Esophagus muscularis mucosa (tissue), 4 donors: ENCODE measurements around the gene FTCD. TPM values are rescaled to one million over a fixed set of nuclear protein-coding genes. Genes with fewer than 3 reads are reported as not detected.

Experiments used
- DNase-seq: peaks from one replicate; pipeline ENCODE4 v3.0.0-alpha.2; 2017; ENCODE audit errors: extremely low spot score
- H3K27ac ChIP-seq, 4 donors: fragments of 200-600 bp; sonication (generic); replicated peaks in 1 of 4; 1 replicate in 3 of 4; 2 replicates in 1 of 4; pipeline ENCODE4 v1.5.1; 2016 to 2019; ENCODE audit warnings: mild to moderate bottlenecking in 1 of 4
- H3K27me3 ChIP-seq, 4 donors: fragments of 200-600 bp; sonication (generic); one replicate each; pipeline versions ENCODE4 v1.5.1 to v1.6.0; 2016 to 2019
- H3K36me3 ChIP-seq, 4 donors: fragments of 200-600 bp; sonication (generic); one replicate each; pipeline ENCODE4 v1.5.1; 2016 to 2019
- H3K4me1 ChIP-seq, 4 donors: fragments of 200-600 bp; sonication (generic); one replicate each; pipeline ENCODE4 v1.5.1; 2016 to 2019
- H3K4me3 ChIP-seq, 4 donors: fragments of 200-600 bp; sonication (generic); 1 replicate in 2 of 4; 2 replicates in 2 of 4; pipeline ENCODE4 v1.5.1; 2016 to 2019; ENCODE audit warnings: mild to moderate bottlenecking in 4 of 4, moderate library complexity in 1 of 4
- H3K9me3 ChIP-seq, 4 donors: fragments of 200-600 bp; sonication (generic); 1 replicate in 3 of 4; 2 replicates in 1 of 4; pipeline ENCODE4 v1.5.1; 2016 to 2019
- CTCF ChIP-seq, 3 experiments: fragments of 200-600 bp in 2 of 3; fragments of 450-650 bp in 1 of 3; sonication (generic) in 2 of 3; IDR thresholded peaks; one replicate each; pipeline ENCODE4 v1.5.1; 2017 to 2019; ENCODE audit warnings: antibody characterized with exemption in 3 of 3, mild to moderate bottlenecking in 2 of 3, moderate library complexity in 1 of 3
- EP300 ChIP-seq: sonication (generic); formaldehyde crosslinking; IDR thresholded peaks from one replicate; pipeline ENCODE4 v1.6.1; 2017; ENCODE audit warnings: antibody characterized with exemption
- POLR2A ChIP-seq: fragments of 450-650 bp; IDR thresholded peaks from one replicate; pipeline ENCODE4 v1.6.1; 2017; ENCODE audit warnings: antibody characterized with exemption, moderate library complexity, mild to moderate bottlenecking, low read depth
- POLR2AphosphoS5 ChIP-seq, 2 donors: sonication (generic); formaldehyde crosslinking; IDR thresholded peaks; one replicate each; pipeline ENCODE4 v1.6.1; 2017; ENCODE audit warnings: antibody characterized with exemption in 2 of 2
- WGBS: methylation state at CpG from one replicate; pipeline ENCODE4 v1.1.5; 2018; 5-methylcytosine and 5-hydroxymethylcytosine counted together
- intact Hi-C: fragments of 100-400 bp; cut with DNase I; formaldehyde crosslinking; loops from one replicate; pipeline ENCODE4 v1.15.1; 2023
- total RNA-seq, 4 donors: library from RNA; depleted of rRNA; stranded (reverse); fragments of >200 nt; gene quantifications; one replicate each; pipeline versions ENCODE4 v1.1.0 to v1.2.1, GENCODE V29; 2016

Gene FTCD
- total RNA-seq, 4 donors from 2014 or later, result 0.26 to 2.5 (median 1.2) TPM; not detected in 1

GRCh38 chr21:46097336-46098293 lies 57.8 kb downstream of the FTCD start, which contains the start of gene COL6A2:
Gene COL6A2 (plus strand): TSS chr21:46098112.
- peaks cover 0 to 8% (median 6%) of the 10 kb centered on the region in 4 donors for H3K9me3 ChIP-seq
- TF ChIP-seq POLR2A (peak; percentile 83), CTCF (IDR thresholded peaks at IDR 0.05) (peak; percentile 54 to 70 (median 60)), EP300 (no peak), POLR2AphosphoS5 (IDR thresholded peaks at IDR 0.05) (peak; percentile 81 to 96)
- H3K27ac ChIP-seq, result peak within 1 kb of the TSS; percentile 99 to 100 (median 99)
- peaks cover 24 to 73% (median 71%) of the 10 kb centered on the region in 4 donors for H3K4me1 ChIP-seq
- H3K4me3 ChIP-seq, result peak within 1 kb of the TSS; percentile 81 to 97 (median 94)
- intact Hi-C loops, result loop anchor here (2.0 kb wide), 1 partner anchor 41 kb away; no protein-coding TSS in a partner anchor
- DNase-seq, result peak; percentile 92
- no CpG with 5 or more reads among the region's 83 CpGs for WGBS
- peaks cover 0 to 8% (median 0%) of the 10 kb centered on the region in 4 donors for H3K27me3 ChIP-seq
- H3K36me3 ChIP-seq, result no peaks in the 10 kb centered on the region

- peak overlapping the region; percentile 99 to 100 (median 99) for H3K27ac ChIP-seq
- TF ChIP-seq EP300 (no peak), POLR2A (no peak), CTCF (IDR thresholded peaks at IDR 0.05) (no peak), POLR2AphosphoS5 (IDR thresholded peaks at IDR 0.05) (no peak)
- DNase-seq, result peak; percentile 92
- H3K36me3 ChIP-seq, result no peaks in the 10 kb centered on the region
- peaks cover 0 to 8% (median 0%) of the 10 kb centered on the region in 4 donors for H3K27me3 ChIP-seq
- WGBS, result 59% methylated on average over 14 of the region's 16 CpGs
- intact Hi-C loops, result no loop called here
- peaks cover 26 to 81% (median 79%) of the 10 kb centered on the region in 4 donors for H3K4me1 ChIP-seq
- H3K9me3 ChIP-seq, result peaks cover 0 to under 1% (median 0%) of the 10 kb centered on the region in 4 donors
- peak overlapping the region; percentile 81 to 97 (median 94) for H3K4me3 ChIP-seq
These were observed 58.6 kb downstream of the FTCD start for GRCh38 chr21:46096596-46097335.

GRCh38 chr21:46095814-46096595 lies 59.4 kb downstream of the FTCD start:
- WGBS, result 98% methylated on average over 11 of the region's 12 CpGs
- no peak for DNase-seq
- Histone ChIP-seq H3K4me1 (peaks cover 30 to 84% (median 80%) of the 10 kb centered on the region in 4 donors), H3K27ac (peak overlapping the region; percentile 99 to 100 (median 99)), H3K27me3 (peaks cover 0 to 8% (median 0%) of the 10 kb centered on the region in 4 donors), H3K9me3 (no peaks in the 10 kb centered on the region), H3K4me3 (no peak overlapping the region), H3K36me3 (no peaks in the 10 kb centered on the region)
- no peak for TF ChIP-seq EP300
- no peak for TF ChIP-seq POLR2A
- no peak for TF ChIP-seq POLR2AphosphoS5 (IDR thresholded peaks at IDR 0.05)
- TF ChIP-seq CTCF (IDR thresholded peaks at IDR 0.05), result no peak
- intact Hi-C loops, result no loop called here

- WGBS, result 64% methylated on average over 15 of the region's 16 CpGs
- intact Hi-C loops, result no loop called here
- Histone ChIP-seq H3K4me1 (peaks cover 30 to 76% (median 73%) of the 10 kb centered on the region in 4 donors), H3K36me3 (no peaks in the 10 kb centered on the region), H3K27me3 (peaks cover 0 to 8% (median 0%) of the 10 kb centered on the region in 4 donors), H3K4me3 (no peak overlapping the region), H3K27ac (peak overlapping the region; percentile 99 to 100 (median 99)), H3K9me3 (no peaks in the 10 kb centered on the region)
- peak; percentile 92 for DNase-seq
- TF ChIP-seq POLR2AphosphoS5 (IDR thresholded peaks at IDR 0.05), result no peak
- no peak for TF ChIP-seq EP300
- TF ChIP-seq POLR2A, result no peak
- no peak for TF ChIP-seq CTCF (IDR thresholded peaks at IDR 0.05)
These were observed 60.2 kb downstream of the FTCD start for GRCh38 chr21:46095083-46095719.
